Measurements from ENCODE around the gene LRRC55. TPM values are rescaled to one million over a fixed set of nuclear protein-coding genes. Genes with fewer than 3 reads are reported as not detected.
A peak's percentile ranks its signal among the peaks of the same experiment; 100 is the strongest.

Gene LRRC55
- total RNA-seq, 4 donors from 2014 or later = 0.09 to 0.32 TPM; not detected in 2

DNA sequence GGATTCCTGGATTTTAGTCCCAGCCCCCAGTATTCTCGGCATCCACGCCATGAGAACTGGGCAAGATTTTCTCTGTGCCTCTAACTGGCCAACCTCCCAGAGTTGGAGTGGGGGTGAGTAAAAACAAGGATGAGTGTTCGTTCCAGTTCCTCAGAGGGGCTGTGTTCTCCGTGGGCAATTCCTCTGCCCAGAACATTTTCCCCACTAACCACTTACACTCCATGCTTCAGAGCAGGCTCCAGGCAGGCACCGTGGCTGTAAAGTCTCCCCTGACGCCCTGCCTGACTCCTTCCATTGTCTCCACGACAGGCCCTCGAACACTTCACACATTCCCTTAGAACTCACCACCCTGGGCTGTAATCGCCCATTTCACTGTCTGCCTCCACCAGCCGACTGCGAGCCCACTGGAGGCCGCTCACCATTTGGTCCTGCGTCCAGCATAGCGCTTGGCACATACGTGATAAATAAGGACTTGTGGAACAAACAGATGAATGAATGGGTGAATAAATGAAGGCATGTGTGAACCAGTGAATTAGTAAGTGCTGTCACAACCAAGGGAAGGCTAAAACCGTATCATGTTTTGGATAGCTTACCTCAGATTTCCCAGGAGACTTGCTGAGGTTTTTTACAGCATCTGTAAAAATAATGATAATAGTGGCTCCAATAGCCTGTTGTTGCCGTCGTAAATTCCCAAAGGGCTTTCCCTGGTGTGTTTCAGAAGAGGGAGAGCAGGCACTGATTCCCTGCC is 49.2 kb downstream of the LRRC55 start:
- no peaks in the 10 kb centered on the region for H3K36me3 ChIP-seq
- peaks cover 0 to 63% (median 0%) of the 10 kb centered on the region in 4 donors for H3K27me3 ChIP-seq
- no peaks in the 10 kb centered on the region for H3K9me3 ChIP-seq
- no peaks in the 10 kb centered on the region for H3K4me1 ChIP-seq
- no peak overlapping the region for H3K4me3 ChIP-seq
- 50 to 58% methylated on average over 14 to 17 of the region's 18 CpGs for WGBS, 2 donors
- DNase-seq = no peak
- TF ChIP-seq POLR2A (IDR thresholded peaks at IDR 0.05) = no peak
- TF ChIP-seq, protein P1, sequence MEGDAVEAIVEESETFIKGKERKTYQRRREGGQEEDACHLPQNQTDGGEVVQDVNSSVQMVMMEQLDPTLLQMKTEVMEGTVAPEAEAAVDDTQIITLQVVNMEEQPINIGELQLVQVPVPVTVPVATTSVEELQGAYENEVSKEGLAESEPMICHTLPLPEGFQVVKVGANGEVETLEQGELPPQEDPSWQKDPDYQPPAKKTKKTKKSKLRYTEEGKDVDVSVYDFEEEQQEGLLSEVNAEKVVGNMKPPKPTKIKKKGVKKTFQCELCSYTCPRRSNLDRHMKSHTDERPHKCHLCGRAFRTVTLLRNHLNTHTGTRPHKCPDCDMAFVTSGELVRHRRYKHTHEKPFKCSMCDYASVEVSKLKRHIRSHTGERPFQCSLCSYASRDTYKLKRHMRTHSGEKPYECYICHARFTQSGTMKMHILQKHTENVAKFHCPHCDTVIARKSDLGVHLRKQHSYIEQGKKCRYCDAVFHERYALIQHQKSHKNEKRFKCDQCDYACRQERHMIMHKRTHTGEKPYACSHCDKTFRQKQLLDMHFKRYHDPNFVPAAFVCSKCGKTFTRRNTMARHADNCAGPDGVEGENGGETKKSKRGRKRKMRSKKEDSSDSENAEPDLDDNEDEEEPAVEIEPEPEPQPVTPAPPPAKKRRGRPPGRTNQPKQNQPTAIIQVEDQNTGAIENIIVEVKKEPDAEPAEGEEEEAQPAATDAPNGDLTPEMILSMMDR (IDR thresholded peaks at IDR 0.05) = no peak
- no peak overlapping the region for H3K27ac ChIP-seq
- intact Hi-C loops (cut with DNase I) = no loop called here

DNA sequence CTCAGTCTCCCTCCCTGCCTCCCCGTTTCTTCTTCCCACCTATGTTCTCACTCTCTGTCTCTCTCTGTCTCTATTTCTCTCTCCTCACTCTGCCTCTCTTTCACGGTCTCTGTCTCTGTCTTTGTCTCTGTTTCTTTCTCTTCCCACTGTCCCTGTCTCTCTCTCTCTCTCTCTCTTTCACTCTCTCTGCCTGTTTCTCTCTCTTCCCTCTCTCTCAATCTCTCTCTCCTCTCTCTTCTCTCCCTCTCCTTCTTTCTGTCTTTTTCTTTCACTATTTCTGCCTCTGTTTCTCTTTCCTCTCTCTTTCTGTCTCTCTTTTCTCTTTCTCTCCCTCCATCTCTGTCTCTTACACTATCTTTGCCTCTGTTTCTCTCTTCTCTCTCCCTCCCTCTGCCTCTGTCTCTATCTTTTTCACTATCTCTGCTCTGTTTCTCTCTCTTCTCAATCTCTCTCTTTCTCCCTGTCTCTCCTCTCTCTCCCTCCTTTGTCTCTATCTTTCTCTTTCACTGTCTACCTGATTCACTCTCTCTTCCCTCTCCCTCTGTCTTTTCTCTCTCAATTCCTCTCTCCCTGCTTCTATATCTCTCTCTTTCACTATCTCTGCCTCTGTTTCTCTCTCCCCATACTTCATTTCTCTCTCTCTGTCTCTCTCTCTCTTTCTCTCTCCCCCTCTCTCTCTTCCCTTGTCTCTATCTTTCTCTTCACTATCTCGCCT is 49.9 kb downstream of the LRRC55 start:
- Histone ChIP-seq H3K4me3 (no peak overlapping the region), H3K27me3 (peaks cover 0 to 71% (median 0%) of the 10 kb centered on the region in 4 donors), H3K36me3 (no peaks in the 10 kb centered on the region), H3K4me1 (peaks cover 0 to under 1% (median 0%) of the 10 kb centered on the region in 3 donors), H3K27ac (no peak overlapping the region), H3K9me3 (no peaks in the 10 kb centered on the region)
- DNase-seq = no peak
- 57 to 67% methylated on average over 3 of the region's 3 CpGs for WGBS, 2 donors
- TF ChIP-seq, protein P1 (IDR thresholded peaks at IDR 0.05) = no peak
- no peak for TF ChIP-seq POLR2A (IDR thresholded peaks at IDR 0.05)
- intact Hi-C loops (cut with DNase I) = no loop called here

GRCh38 chr11:57233702-57234101 is 51.9 kb downstream of the LRRC55 start:
- DNase-seq = no peak
- Histone ChIP-seq H3K4me1 (peaks cover 0 to 9% (median 0%) of the 10 kb centered on the region in 3 donors), H3K9me3 (no peaks in the 10 kb centered on the region), H3K27ac (no peak overlapping the region), H3K4me3 (no peak overlapping the region), H3K27me3 (peaks cover 0 to 78% (median 0%) of the 10 kb centered on the region in 4 donors), H3K36me3 (no peaks in the 10 kb centered on the region)
- intact Hi-C loops (cut with DNase I) = no loop called here
- 64 to 66% methylated on average over 5 of the region's 5 CpGs for WGBS, 2 donors
- TF ChIP-seq POLR2A (IDR thresholded peaks at IDR 0.05) = no peak
- TF ChIP-seq, protein P1 (IDR thresholded peaks at IDR 0.05) = no peak

DNA sequence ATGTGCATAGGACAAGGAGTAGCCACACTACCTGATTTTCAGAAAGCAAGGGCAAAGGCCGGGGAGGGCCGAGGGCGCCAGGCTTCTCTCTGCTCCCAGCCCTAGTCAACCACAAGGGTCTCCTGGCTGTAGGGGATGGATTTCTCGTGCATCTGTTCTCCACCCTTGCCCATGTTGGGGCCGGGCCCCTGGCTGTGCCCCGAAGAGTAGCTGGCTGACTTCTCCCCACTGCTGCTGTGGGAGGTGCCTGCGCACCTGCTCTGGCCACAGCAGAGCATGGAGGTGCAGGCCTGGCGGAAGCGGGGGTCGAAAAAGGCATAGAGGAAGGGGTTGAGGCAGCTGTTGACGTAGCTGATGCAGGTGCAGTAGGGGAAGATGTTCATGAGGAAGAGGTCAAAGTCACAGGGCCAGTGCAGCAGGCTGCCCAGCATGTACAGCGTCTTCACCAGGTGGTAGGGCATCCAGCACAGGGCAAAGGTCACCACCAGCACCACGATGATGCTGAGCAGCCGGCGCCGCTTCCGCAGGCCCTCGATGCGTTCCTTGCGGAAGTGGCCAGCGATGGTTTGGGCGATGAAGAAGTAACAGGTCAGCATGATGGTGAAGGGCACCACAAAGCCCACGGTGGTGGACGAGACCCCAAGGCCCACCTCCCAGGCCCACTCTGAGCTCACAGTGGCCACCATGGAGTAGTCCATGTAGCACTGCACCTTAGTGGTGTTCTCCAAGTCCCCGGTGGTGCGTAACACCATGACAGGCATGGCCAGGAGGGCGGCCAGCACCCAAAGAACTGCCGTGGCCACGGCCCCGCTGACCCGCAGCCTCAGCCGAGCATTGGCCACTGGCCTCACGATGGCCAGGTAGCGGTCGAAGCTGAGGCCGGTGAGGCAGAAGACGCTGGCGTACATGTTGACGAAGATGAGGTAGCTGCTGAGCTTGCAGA is 54.3 kb downstream of the LRRC55 start:
- H3K27ac ChIP-seq = peak overlapping the region in 1 of 4 donors; percentile 16
- H3K9me3 ChIP-seq = no peaks in the 10 kb centered on the region
- H3K36me3 ChIP-seq = no peaks in the 10 kb centered on the region
- peaks cover 0 to 9% (median 0%) of the 10 kb centered on the region in 3 donors for H3K4me1 ChIP-seq
- peak overlapping the region in 1 of 4 donors; percentile 39 for H3K4me3 ChIP-seq
- no peak for TF ChIP-seq POLR2A (IDR thresholded peaks at IDR 0.05)
- no peak for DNase-seq
- peaks cover 0 to 65% (median 0%) of the 10 kb centered on the region in 4 donors for H3K27me3 ChIP-seq
- 70 to 71% methylated on average over 6 to 20 of the region's 39 CpGs for WGBS, 2 donors
- intact Hi-C loops (cut with DNase I) = no loop called here

- intact Hi-C loops (cut with DNase I) = no loop called here
- peaks cover 0 to 55% (median 0%) of the 10 kb centered on the region in 4 donors for H3K27me3 ChIP-seq
- no peaks in the 10 kb centered on the region for H3K9me3 ChIP-seq
- peak within 1 kb of the TSS in 1 of 4 donors; percentile 16 for H3K27ac ChIP-seq
- no peaks in the 10 kb centered on the region for H3K36me3 ChIP-seq
- no peak for TF ChIP-seq POLR2A (IDR thresholded peaks at IDR 0.05)
- TF ChIP-seq, protein P1 (IDR thresholded peaks at IDR 0.05) = no peak
- H3K4me3 ChIP-seq = peak within 1 kb of the TSS in 1 of 4 donors; percentile 39
- WGBS, 2 donors = 40 to 48% methylated on average over 6 of the region's 6 CpGs
- H3K4me1 ChIP-seq = peaks cover 0 to 9% (median 0%) of the 10 kb centered on the region in 3 donors
- DNase-seq = no peak
Measured at GRCh38 chr11:57237204-57237681, 55.5 kb downstream of the LRRC55 start, which contains the start of gene APLNR. Gene APLNR, minus strand, starts transcription at chr11:57237250. Its CDS starts 246 bp downstream, at chr11:57237004.

Measured in esophagus squamous epithelium (tissue), 5 donors.